HG02759 (cell line): ENCODE results near the gene EEF2K.
"Not testable (repeated sequence)": the region's sequence is repeated elsewhere in the genome, so short reads cannot be mapped to it uniquely, and the experiment has no call there.

Source experiments
- ATAC-seq: cut with Tn5 transposase; IDR thresholded peaks from one replicate; pipeline ENCODE4 v1.9.1; 2021; ENCODE audit warnings: mild to moderate bottlenecking, moderate library complexity; ENCODE audit not compliant: unreplicated experiment

Gene EEF2K

DNA sequence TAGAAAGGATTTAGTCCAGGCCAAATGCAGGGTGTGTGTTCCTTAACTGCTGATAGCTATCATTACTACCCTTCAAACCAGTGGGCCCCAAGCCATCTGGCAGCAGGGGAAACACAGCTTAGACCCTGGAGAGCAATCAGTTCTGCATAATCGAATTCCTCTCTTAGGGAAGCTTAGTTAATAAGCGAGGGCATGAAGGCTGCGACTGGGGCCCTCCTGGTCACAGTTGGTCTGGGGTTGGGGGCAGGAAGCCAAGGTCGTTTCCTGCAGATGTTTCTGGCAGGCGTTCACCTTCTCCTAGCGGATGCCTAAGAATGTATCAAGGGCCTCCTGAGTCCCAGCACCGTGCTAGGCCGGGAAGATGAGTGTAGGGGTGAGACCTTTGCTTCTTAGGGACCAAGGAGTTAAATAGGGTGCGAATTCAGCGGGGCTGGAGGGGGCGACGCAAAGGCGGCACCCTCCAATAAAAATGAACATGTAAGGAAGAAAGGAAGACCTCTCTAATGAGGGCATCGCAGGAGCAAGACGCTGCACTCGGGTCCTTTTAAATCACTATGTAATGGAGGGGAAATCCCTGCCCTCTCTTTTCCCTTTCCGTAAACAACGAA is 16.5 kb upstream of the EEF2K start:
- ATAC-seq = no peak

DNA sequence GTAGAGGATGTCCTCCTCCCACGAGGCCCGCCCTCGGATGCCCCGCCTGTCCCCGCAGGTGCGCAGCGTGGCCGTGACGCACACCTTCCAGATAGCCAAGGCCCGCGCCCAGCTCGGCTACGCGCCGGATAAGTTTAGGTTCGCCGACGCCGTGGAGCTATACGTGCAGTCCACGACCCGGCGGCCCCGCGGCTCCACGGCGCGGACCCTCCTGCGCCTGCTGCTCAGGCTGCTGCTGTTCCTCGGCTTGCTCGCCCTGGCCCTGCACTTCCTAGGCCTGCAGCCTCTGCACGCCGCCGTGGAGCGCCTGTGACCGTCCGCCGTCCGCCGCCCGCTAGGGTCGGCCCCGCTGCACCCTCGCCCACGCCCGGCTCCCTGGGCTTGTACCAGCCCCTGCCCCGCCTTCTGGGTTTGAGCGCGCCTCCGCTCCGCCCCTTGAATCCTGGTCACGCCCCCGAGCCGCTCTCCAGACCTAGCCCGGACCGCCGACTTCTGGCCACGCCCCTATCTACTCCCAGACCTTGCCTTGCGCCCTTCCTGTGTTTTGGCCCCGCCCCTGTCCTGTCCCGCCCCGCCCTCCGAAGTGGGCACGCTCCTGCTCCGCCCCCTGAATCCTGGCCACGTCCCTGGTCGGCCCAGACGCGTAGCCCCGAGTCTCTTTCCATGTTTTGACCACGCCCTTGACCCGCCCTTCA is 15.8 kb upstream of the EEF2K start:
- peak; percentile 68 for ATAC-seq

DNA sequence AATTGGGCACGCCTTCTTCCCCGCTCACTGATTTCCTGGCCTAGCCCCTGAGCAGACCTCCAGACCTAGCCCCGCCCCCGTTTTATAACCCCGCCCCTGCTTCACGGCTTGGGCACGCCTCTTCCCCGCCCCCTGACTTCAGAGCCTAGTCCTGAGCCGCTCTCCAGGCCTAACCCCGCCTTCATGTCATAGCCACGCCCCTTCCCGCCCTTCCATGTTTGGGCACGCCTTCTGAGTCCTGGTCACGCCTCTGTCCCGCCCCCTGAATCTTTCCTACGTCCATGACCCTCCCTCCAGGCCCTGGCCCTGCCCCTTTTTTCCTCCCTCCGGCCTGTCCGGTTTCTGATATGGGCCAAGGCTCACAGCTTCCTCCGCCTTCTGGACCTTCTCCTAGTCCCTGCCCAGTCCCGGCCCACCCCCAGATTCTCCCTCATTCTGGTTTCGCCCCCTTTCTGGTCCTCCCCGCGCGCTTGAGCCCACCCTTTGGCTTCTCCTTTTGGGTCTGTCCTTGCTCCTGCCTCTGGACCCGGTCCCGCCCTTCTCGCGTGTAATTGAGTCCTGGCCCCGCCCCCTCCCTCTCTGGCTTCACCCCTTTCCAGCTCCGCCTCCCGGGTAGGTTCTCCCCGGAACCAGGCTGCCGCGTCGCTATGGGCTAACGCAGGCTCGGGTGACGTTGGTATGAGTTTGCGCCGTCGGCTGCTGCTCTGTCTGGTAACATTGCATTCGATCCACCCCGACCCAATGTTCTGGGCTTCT is 15.1 kb upstream of the EEF2K start:
- ATAC-seq = peak; percentile 43

DNA sequence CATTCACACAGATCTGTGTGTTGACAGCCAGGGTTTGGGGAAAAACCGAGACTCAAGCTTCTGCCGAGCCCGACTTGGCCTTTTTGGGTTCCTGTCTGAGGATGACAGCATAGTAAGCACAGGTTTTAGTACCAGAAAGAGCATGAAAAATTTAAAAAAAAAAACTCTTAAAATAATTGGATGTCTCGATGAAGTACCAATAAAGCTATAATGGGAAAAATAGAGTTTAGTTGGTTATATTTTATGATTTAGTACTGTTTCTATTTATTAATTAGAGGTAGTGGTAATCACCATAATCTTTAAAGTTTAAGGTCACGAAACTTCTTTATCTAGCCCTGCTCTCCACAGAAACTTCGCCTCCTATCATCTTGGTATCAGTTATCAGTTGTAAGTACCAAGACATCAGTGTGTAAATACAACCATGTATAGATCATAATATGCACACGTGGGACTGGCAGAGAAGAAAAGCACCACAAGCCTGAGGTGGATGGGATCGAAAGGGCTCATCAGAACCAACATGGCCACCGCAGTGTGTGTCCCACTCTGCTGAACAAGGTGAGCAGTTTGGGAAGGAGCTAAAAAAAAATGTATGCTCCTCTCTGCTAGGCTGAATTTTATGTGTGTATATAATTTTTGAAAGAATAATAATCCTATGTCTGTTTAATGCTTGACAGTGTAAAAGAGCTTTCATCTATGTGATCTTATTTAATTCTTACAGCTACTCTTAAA is 14.4 kb upstream of the EEF2K start:
- no peak for ATAC-seq

DNA sequence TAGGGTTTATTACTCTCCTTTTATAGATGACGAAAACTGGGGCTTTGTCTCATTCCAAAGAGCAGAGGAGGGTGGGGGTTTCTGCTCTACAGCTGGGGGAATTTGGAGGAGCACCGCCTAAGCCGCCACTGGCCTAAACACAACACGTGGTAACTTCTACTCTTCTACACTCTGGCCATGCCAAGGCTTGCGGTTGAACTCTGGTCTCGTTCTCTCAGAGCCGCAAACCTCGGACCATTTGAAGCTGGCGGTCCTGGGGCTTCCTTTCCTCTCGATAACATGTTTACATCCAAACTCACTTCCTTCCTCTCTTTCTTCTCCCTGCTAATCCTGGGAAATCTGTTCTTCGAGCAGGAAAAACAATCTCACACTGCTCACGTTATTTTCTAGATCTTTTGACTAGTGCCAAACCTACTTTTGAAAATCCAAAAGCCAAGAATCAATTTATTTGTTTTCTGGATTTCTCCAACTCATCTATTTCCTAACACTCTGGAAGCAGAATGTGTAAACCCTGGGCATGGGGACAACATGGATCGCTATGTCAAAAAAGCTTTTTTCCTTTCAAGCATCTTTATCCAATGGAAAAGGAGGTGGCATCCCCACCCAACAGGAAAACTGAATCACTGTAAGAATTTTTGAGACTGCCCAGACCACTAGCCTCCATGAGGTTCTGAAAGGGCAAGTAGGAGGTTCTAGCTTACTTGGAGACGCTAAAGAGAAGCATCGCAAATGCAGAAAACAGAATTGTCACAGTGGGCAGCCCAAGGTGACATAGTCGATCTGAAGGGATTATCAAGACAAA is 13.6 kb upstream of the EEF2K start:
- ATAC-seq = peak; percentile 16

DNA sequence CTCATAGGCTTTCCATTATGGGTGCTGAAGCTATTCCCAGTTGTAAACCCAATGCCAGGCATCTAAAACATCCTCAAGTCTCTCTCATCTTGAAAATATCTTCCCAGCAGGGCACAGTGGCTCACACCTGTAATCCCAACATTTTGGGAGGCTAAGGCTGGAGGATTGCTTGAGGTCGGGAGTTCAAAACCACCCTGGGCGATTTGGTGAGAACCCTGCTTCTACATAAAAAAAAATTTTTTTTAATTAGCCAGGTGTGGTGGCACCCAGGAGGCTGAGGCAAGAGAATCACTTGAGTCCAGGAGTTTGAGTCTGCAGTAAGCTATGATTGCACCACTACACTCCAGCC is 13.0 kb upstream of the EEF2K start:
- ATAC-seq = no peak

DNA sequence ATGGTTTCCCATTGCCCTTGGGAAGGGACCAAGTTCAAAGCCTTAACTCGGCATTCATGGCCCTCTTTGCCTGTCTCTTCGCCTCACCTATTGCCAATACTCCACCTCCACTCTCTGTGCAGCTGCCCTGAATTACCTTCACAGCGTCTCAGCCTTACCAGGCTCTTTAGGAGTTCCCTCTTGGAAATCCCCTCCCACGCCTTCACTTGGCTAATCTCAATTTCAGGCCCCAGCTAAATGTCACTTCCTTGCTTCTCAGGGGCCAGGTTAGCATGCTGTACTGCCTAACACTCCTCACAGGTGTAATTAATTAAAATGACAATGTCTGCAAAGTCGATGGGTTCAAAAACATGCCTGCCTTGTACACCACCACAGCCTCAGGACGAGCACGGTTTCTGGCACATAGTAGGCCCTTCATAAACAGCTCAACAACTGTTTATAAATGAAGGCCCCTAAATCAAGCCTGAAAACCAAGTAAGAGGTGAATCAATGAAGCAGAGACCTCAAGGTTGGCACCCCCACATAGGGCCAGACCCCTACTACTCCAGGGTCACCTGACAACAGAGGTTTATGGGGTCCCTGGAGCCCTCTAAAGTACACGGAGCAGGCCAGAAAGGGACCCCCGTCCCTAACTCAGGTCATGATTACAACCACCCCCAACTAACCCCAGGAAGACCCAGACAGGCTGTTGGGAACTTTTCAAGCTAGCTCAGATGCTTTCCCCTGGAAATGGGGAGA is 11.2 kb upstream of the EEF2K start:
- no peak for ATAC-seq

DNA sequence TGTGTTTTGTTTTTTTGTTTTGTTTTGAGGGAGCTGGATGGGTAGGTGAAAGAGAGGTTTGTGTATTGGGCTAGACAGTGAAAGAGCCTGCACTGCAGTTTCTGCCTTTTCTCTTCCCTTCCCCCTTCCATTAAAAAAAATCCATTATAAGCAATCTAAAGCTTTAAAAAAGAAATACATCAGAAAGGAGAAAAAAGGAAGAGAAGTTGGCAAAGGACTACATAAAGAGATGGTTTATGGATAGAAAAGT is 10.7 kb upstream of the EEF2K start:
- ATAC-seq = no peak

DNA sequence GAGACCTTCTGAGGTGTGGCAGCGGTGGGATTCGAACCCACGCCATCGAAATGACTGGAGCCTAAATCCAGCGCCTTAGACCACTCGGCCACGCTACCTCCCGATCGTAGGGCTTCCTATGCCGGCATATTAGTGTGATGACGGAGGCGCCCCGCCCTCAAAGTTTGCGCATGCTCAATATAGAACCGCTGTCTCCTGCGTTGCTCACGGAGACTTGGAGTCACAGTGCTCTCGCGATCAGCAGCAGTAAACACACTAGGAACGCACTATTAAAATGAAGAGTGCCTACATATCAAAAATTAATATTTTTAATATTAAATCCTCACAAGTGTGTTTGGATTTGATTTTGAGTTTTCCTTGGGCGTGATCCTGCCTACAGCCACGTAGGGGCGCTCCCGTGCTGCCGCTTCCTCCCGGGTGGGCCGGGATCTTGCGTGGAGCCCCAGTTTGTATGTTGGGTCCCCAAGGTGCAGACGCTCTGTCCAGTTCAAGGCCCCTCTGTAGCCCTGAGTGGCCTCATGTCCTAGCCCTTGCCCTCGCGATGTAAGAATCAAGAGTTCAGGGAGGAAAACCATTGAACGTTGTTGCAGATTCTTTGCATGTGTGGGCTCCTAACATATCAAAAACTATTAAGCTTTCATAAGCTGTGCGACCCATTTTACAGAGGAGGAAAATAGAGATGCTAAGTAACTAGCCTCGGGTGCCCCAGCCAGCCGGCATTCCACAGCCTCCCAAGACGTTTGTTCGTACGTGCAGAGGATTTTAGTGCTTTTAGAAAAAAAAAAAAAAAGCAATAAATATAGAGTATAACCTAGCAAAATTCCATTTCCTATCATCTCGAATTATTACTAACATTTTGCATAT is 10.2 kb upstream of the EEF2K start:
- ATAC-seq = peak; percentile 33

DNA sequence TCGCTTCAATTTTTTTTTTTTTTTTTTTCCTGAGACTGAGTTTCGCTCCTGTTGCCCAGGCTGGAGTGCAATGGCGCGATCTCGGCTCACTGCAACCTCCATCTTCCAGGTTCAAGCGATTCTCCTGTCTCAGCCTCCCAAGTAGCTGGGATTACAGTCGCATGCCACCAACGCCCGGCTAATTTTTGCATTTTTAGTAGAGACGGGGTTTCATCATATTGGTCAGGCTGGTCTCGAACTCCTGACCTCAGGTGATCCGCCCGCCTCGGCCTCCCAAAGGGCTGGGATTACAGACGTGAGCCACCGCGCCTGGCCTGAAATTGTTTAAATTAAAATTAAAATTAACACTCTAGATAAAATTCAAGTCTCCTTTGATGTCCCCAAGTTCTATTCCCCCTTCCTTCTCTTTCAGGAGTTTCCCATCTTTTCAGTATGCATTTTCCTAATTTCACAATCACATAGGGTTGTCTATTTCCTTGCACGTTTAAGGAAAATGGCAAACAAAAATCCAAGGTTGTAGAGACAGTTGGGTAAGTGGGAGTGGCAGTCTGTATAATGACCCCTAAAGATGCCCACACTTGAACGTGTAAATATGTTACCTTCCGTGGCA is 9.4 kb upstream of the EEF2K start:
- not testable (repeated sequence) for ATAC-seq

DNA sequence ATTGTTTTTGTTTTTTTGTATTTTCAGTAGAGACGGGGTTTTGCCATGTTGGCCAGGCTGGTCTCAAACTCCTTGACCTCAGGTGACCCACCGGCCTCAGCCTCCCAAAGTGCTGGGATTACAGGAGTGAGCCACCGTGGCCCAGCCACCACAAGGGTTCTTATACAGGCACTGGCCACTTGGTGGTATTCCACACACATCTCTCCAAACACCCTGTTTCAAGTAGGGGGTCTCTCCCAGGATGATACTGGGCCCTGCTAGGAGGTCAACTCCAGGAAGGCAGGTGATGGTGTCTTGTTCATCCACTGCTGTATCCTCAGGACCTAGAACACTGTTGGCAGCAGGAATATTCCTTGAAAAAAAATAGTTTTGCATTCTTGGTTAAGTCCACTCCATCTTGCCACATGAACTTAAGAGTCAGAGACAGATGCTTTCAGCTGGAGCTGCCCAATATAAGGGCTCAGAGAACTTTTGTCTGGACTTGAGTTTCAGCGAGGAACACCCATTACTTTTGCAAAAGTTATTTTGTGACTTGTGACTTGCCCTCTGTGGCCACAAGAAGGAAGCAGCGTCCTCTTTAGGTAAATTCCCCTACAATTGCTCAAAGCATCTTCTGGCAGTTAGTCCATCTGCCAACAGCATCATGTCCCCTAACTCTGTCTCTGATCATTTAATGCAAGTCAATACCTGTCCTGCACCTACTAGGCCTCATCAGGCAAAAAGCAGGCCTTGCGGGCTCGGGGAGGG is 7.4 kb upstream of the EEF2K start:
- ATAC-seq = no peak

DNA sequence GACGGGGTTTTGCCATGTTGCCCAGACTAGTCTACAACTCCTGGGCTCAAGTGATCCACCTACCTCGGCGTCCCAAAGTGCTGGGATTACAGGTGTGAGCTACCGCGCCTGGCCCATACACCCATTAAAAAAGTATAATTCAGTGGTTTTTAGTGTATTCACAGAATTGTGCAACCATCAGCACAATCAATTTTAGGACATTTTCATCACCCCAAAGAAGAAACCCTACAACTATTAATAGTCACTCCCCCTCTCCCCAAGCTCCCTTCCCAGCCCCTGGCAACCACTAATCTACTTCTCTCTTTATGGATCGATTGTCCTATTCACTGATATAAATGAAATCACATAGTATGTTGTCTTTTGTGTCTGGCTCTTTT is 3.8 kb upstream of the EEF2K start:
- ATAC-seq = no peak

DNA sequence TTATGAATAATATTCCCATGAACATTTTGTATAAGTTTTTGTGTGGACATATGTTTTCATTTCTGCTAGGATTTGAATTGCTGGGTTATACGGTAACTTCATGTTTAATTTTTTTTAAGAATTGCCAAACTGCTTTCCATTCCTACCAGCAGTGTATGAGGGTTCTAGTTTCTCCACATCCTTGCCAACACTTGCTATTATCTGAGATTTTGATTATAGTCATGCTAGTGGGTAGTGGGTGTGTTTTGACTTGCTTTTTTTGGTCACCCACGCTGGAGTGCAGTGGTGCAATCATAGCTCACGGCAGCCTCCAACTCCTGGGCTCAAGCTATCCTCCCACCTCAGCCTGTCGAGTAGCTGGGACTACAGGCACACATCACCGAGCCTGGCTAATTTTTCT is 3.0 kb upstream of the EEF2K start:
- ATAC-seq = no peak

DNA sequence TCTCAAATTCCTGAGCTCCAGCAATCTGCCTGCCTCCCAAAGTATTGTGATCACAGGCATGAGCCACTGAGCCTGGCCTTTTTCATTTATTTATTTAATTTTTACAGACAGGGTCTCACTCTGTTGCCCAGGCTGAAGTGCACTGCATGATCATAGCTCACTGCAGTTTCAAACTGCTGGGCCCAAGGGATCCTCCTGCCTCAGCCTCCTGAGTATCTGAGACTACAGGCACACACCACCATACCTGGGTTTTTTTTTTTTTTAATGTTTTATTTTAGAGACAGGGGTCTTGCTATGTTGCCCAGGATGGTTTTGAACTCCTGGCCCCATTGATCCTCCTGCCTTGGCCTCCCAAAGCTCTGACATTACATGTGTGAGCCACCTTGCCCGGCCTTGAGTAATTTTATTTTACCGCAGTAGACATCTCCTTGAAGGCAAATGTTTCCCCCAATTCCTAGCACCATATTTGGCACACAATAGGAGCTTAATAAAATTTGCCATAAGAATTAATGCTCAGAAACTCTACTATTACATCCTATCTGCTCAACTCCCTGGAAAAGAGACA is 1.9 kb upstream of the EEF2K start:
- no peak for ATAC-seq

DNA sequence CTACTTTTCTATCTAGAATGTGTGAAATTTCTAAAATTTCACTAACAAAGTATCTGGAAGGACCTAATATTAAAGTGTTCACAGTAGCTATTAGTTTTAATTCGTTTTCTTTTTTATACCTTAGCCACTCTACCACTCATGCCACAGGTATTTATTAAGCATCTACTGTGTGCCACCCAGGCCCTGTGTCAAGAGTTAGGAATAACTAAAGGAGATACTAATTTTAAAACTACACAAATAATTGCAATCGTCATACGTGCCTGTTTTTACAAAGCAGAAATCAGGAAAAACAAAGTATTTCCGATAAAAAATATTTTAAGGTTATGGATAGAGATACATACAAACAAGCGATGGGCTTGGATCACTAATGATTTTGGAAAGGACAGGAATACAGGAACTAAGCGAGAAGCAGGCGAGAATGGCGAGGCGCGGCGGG is 483 bp upstream of the EEF2K start:
- ATAC-seq = no peak

DNA sequence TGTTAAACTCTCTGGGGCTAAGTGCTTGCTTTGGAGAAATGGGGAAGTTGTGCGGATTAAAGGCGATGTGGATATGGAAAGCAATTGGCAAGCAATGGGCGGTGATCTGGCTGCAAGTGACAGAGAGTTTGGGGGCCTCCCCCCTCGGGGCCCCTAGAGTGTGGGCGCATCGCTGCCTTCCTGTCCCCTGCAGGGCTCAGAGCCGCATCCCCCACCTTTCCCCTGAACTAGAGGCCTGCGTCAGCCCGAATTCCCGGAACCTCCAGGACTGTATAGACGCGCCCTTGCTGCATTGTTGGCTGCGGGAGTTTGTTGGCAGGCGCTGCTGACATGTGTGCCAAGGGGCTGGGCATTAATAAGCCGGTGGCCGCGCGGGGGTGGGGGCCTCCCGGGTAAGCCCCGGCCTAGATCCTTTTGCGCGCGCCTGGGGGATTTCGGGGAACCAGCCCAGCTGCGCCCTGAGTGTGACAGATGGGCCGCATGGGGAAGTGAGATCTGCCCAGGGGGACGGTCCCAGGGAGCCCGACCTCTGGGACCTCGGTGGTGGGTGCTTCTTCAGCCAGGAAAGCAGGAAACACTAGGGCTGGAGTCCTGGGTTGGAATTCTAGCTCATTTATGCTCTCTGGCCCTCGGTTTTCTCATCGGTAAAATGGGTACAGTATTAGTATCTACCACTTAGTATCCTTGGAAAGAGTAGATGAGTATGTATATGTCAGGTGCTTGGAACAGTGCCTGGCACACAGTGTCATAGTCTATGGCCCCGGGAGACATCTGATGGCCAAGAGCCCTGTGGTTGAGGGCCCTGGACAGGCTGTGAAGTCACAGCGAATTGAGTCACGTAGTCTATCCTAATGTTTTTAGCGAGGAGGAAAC is 1.0 kb downstream of the EEF2K start:
- peak; percentile 33 for ATAC-seq

DNA sequence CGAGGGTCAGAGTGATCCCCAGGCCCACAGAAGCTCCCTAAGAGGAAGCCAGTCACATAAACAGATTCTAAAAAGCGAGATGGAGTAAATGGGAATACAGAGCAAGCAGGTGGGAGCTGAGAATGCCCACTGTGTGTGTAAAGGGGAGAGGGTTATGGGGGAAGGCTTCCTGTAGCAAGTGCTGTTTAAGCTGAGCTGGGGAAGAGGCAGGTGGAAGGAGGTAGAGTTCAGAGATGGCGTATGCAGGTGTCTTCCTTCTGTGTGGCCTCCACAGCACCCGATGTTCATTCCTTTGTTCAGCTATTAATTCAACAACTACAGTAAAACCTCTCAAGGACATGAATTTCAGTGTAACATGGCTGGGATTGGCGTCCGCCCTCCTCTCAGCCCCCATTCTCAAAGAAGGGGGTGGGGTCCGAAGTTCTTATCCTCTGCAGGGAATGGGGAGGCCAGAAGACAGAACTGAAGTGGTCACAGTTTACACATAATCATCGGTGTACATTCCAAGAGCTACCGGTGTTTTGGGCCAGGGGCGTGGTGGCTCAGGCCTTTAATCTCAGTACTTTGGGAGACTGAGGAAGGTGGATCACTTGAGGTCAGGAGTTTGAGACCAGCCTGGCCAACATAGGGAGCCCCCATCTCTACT is 1.8 kb downstream of the EEF2K start:
- ATAC-seq = no peak
